Muscle layer of colon (tissue), 2 donors: ENCODE data around the gene GRM5.

ENCODE experiments used
- H3K27ac ChIP-seq: one replicate; pipeline ENCODE4 v1.7.0; 2013; ENCODE audit warnings: low read depth, mild to moderate bottlenecking, low read length, moderate library complexity
- H3K27me3 ChIP-seq, 2 donors: one replicate each; pipeline ENCODE4 v1.7.0; 2013; ENCODE audit warnings: low read length in 2 of 2, mild to moderate bottlenecking in 2 of 2; ENCODE audit not compliant: insufficient read depth in 2 of 2, control insufficient read depth in 1 of 2
- H3K36me3 ChIP-seq: one replicate; pipeline ENCODE4 v1.7.0; 2013; ENCODE audit warnings: mild to moderate bottlenecking, low read length; ENCODE audit not compliant: insufficient read depth
- H3K4me1 ChIP-seq: one replicate; pipeline ENCODE4 v1.7.0; 2013; ENCODE audit warnings: mild to moderate bottlenecking, low read length; ENCODE audit not compliant: insufficient read depth
- H3K4me3 ChIP-seq, 2 donors: one replicate each; pipeline ENCODE4 v1.7.0; 2013; ENCODE audit warnings: low read length in 2 of 2, low read depth in 1 of 2, mild to moderate bottlenecking in 1 of 2, moderate library complexity in 1 of 2
- H3K9ac ChIP-seq: one replicate; pipeline ENCODE4 v1.7.0; 2013; ENCODE audit warnings: low read length
- H3K9me3 ChIP-seq: one replicate; pipeline ENCODE4 v1.7.0; 2013; ENCODE audit warnings: mild to moderate bottlenecking, low read length
- donor health status: abdominal sarcoma.
- donor health status: Adenocarcinoma of cecum.

The GRM5 gene

GRCh38 chr11:88692306-88693086, 373.3 kb downstream of the GRM5 start:
- Histone ChIP-seq H3K9me3 (no peaks in the 10 kb centered on the region), H3K36me3 (no peaks in the 10 kb centered on the region), H3K9ac (no peak overlapping the region), H3K27ac (no peak overlapping the region), H3K4me3 (no peak overlapping the region), H3K4me1 (no peaks in the 10 kb centered on the region), H3K27me3 (no peaks in the 10 kb centered on the region)

DNA sequence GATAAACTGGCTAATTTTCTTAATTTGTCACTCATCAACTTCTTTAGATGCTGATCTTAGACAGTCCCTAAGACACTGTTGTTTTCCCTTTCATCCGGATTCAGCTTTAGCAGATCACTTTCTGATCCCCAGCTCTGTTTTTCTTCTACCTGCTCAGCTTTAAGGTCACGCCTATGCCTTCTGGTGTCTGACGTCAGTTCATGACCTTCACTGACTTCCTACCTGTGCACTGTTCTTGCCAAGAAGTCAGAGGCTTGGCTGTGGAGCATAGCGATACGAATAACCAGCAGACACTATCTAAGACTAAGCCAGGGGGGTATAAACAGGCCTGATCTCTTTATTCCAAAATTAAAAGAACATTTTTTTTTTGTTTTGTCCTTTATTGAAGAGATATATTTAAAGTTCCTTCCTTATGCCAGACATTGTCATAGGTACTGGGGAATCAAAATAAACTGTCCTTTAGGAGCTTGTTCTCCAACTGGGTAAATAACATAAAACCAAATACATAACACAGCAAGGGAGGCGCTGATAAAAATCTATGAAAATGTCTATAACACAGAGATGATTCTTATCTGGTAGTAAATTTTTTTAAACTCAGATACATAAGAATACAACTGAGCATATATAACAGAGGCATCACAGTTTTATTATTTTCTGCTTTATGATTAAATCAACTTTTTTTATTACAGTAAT, 376.1 kb downstream of the GRM5 start:
- H3K36me3 ChIP-seq, result no peaks in the 10 kb centered on the region
- no peak overlapping the region for H3K27ac ChIP-seq
- no peak overlapping the region for H3K9ac ChIP-seq
- H3K9me3 ChIP-seq, result no peaks in the 10 kb centered on the region
- no peaks in the 10 kb centered on the region for H3K27me3 ChIP-seq
- no peaks in the 10 kb centered on the region for H3K4me1 ChIP-seq
- H3K4me3 ChIP-seq, result no peak overlapping the region

- H3K9me3 ChIP-seq, result peaks cover 3% of the 10 kb centered on the region
- no peaks in the 10 kb centered on the region for H3K27me3 ChIP-seq
- H3K36me3 ChIP-seq, result no peaks in the 10 kb centered on the region
- no peak overlapping the region for H3K4me3 ChIP-seq
- H3K27ac ChIP-seq, result no peak overlapping the region
- H3K9ac ChIP-seq, result no peak overlapping the region
- H3K4me1 ChIP-seq, result no peaks in the 10 kb centered on the region
Observed at GRCh38 chr11:88683024-88683423, 382.8 kb downstream of the GRM5 start.

DNA sequence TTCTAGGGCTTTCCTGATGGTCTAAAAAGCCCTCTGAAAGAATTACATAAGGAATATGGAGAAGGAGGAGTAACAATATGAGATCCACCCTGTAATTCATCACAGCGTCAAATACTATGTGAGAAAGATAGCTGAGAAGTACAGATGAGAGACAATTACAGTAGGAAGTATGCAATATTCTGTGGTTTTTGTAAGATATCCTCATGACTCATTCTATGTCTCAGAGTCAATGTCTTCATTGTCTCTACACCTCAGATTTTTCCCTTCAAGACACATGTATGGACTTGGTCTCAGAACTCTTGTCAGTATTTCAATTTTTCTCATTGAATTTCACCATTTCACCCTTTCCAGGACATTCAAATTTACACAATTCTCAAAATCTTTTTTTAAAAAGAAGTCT, 385.0 kb downstream of the GRM5 start:
- Histone ChIP-seq H3K4me3 (no peak overlapping the region), H3K27me3 (no peaks in the 10 kb centered on the region), H3K9me3 (peaks cover 3% of the 10 kb centered on the region), H3K9ac (no peak overlapping the region), H3K36me3 (no peaks in the 10 kb centered on the region), H3K4me1 (no peaks in the 10 kb centered on the region), H3K27ac (no peak overlapping the region)

DNA sequence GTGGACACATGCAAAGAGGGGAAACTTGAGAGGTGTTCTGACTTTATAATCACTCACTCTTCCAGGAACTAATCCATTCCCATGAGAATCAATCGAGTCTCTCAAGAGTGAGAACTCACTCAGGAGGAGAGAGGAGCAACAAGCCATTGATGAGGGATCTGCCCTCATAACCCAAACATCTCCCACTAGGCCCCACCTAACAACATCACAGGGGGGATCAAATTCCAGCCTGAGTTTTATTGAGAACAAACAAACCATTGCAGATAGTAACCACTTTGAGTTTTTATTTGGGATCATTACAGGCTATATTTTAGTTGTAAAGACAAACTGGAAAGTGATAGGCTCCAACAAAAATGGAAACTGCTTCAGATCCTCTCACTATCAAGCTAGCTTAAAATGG, 399.4 kb downstream of the GRM5 start:
- no peak overlapping the region for H3K27ac ChIP-seq

GRCh38 chr11:88657076-88657738, 408.6 kb downstream of the GRM5 start:
- H3K36me3 ChIP-seq, result no peaks in the 10 kb centered on the region
- no peaks in the 10 kb centered on the region for H3K9me3 ChIP-seq
- no peak overlapping the region for H3K9ac ChIP-seq
- H3K27ac ChIP-seq, result no peak overlapping the region
- no peaks in the 10 kb centered on the region for H3K4me1 ChIP-seq
- no peak overlapping the region for H3K4me3 ChIP-seq
- H3K27me3 ChIP-seq, result no peaks in the 10 kb centered on the region

More for the DNA sequence above, 399.4 kb downstream of the GRM5 start:
- H3K9ac ChIP-seq, result no peak overlapping the region
- H3K36me3 ChIP-seq, result no peaks in the 10 kb centered on the region
- H3K4me3 ChIP-seq, result no peak overlapping the region
- H3K27me3 ChIP-seq, result no peaks in the 10 kb centered on the region
- H3K4me1 ChIP-seq, result no peaks in the 10 kb centered on the region
- H3K9me3 ChIP-seq, result no peaks in the 10 kb centered on the region

- no peak overlapping the region for H3K4me3 ChIP-seq
- no peak overlapping the region for H3K27ac ChIP-seq
- H3K36me3 ChIP-seq, result no peaks in the 10 kb centered on the region
- no peaks in the 10 kb centered on the region for H3K9me3 ChIP-seq
- H3K27me3 ChIP-seq, result no peaks in the 10 kb centered on the region
- no peak overlapping the region for H3K9ac ChIP-seq
- no peaks in the 10 kb centered on the region for H3K4me1 ChIP-seq
Observed at GRCh38 chr11:88656283-88656682, 409.5 kb downstream of the GRM5 start.

- Histone ChIP-seq H3K4me3 (no peak overlapping the region), H3K27me3 (no peaks in the 10 kb centered on the region), H3K9me3 (no peaks in the 10 kb centered on the region), H3K27ac (no peak overlapping the region), H3K9ac (no peak overlapping the region), H3K36me3 (no peaks in the 10 kb centered on the region), H3K4me1 (no peaks in the 10 kb centered on the region)
Observed at GRCh38 chr11:88655656-88656055, 410.1 kb downstream of the GRM5 start.

GRCh38 chr11:88655196-88655595, 410.6 kb downstream of the GRM5 start:
- no peaks in the 10 kb centered on the region for H3K4me1 ChIP-seq
- H3K36me3 ChIP-seq, result no peaks in the 10 kb centered on the region
- H3K9me3 ChIP-seq, result no peaks in the 10 kb centered on the region
- no peaks in the 10 kb centered on the region for H3K27me3 ChIP-seq
- H3K4me3 ChIP-seq, result no peak overlapping the region
- H3K9ac ChIP-seq, result no peak overlapping the region
- H3K27ac ChIP-seq, result no peak overlapping the region

- Histone ChIP-seq H3K9ac (no peak overlapping the region), H3K4me1 (no peaks in the 10 kb centered on the region), H3K4me3 (no peak overlapping the region), H3K27me3 (no peaks in the 10 kb centered on the region), H3K27ac (no peak overlapping the region), H3K36me3 (no peaks in the 10 kb centered on the region), H3K9me3 (no peaks in the 10 kb centered on the region)
Observed at GRCh38 chr11:88651556-88651955, 414.2 kb downstream of the GRM5 start.

GRCh38 chr11:88644724-88645123, 421.1 kb downstream of the GRM5 start:
- H3K9me3 ChIP-seq, result no peaks in the 10 kb centered on the region
- no peaks in the 10 kb centered on the region for H3K27me3 ChIP-seq
- no peak overlapping the region for H3K9ac ChIP-seq
- H3K36me3 ChIP-seq, result no peaks in the 10 kb centered on the region
- no peak overlapping the region for H3K4me3 ChIP-seq
- no peak overlapping the region for H3K27ac ChIP-seq
- H3K4me1 ChIP-seq, result no peaks in the 10 kb centered on the region
